ENCODE results near the gene HACD2. TPM values are rescaled to one million over a fixed set of nuclear protein-coding genes. Genes with fewer than 3 reads are reported as not detected.

The HACD2 gene
- total and polyA plus RNA-seq, 7 donors = 3.7 to 7.9 (median 5.7) TPM

- no peak for ATAC-seq
- no peaks in the 10 kb centered on the region for H3K4me1 ChIP-seq
- no peaks in the 10 kb centered on the region for H3K9me3 ChIP-seq
- no peak for TF ChIP-seq CTCF (IDR thresholded peaks at IDR 0.05)
- no peak for DNase-seq
- H3K27ac ChIP-seq = no peak overlapping the region
- no peak overlapping the region for H3K4me3 ChIP-seq
- WGBS, 3 donors = 89 to 95% (median 93%) methylated on average over 5 of the region's 5 CpGs
- no peaks in the 10 kb centered on the region for H3K27me3 ChIP-seq (ENCODE audit: insufficient read depth in 3 of 3, low read length in 2 of 3)
- intact Hi-C loops (cut with DNase I) = no loop called here
- no peaks in the 10 kb centered on the region for H3K36me3 ChIP-seq (ENCODE audit: insufficient read depth in 1 of 2, low read depth in 1 of 2)
Observed at GRCh38 chr3:123536153-123536895, 48.5 kb downstream of the HACD2 start.

- no peak for DNase-seq
- intact Hi-C loops (cut with DNase I) = no loop called here
- H3K27ac ChIP-seq = no peak overlapping the region
- H3K36me3 ChIP-seq (ENCODE audit: insufficient read depth in 1 of 2, low read depth in 1 of 2) = no peaks in the 10 kb centered on the region
- no peaks in the 10 kb centered on the region for H3K4me1 ChIP-seq
- ATAC-seq = no peak
- TF ChIP-seq CTCF (IDR thresholded peaks at IDR 0.05) = no peak
- H3K27me3 ChIP-seq (ENCODE audit: insufficient read depth in 3 of 3, low read length in 2 of 3) = no peaks in the 10 kb centered on the region
- no peaks in the 10 kb centered on the region for H3K9me3 ChIP-seq
- 95 to 98% (median 96%) methylated on average over 1 of the region's 1 CpG for WGBS, 3 donors
- no peak overlapping the region for H3K4me3 ChIP-seq
Observed at GRCh38 chr3:123535580-123535979, 49.3 kb downstream of the HACD2 start.

- no peak for TF ChIP-seq CTCF (IDR thresholded peaks at IDR 0.05)
- no peak overlapping the region for H3K27ac ChIP-seq
- ATAC-seq (no peak), DNase-seq (no peak)
- H3K27me3 ChIP-seq (ENCODE audit: insufficient read depth in 3 of 3, low read length in 2 of 3) = no peaks in the 10 kb centered on the region
- no peaks in the 10 kb centered on the region for H3K4me1 ChIP-seq
- intact Hi-C loops (cut with DNase I) = no loop called here
- no peak overlapping the region for H3K4me3 ChIP-seq
- H3K9me3 ChIP-seq = no peaks in the 10 kb centered on the region
- whole genome bisulfite sequencing, 3 donors = 93 to 97% (median 96%) methylated on average over 4 of the region's 4 CpGs
- H3K36me3 ChIP-seq (ENCODE audit: insufficient read depth in 1 of 2, low read depth in 1 of 2) = no peaks in the 10 kb centered on the region
Observed at GRCh38 chr3:123534264-123534663, 50.6 kb downstream of the HACD2 start.

GRCh38 chr3:123533554-123534159 is 51.2 kb downstream of the HACD2 start:
- intact Hi-C loops (cut with DNase I) = no loop called here
- TF ChIP-seq CTCF (IDR thresholded peaks at IDR 0.05) = no peak
- H3K27me3 ChIP-seq (ENCODE audit: insufficient read depth in 3 of 3, low read length in 2 of 3) = no peaks in the 10 kb centered on the region

More at GRCh38 chr3:123533554-123534159, 51.2 kb downstream of the HACD2 start:
- Histone ChIP-seq H3K27ac (no peak overlapping the region), H3K9me3 (no peaks in the 10 kb centered on the region), H3K4me3 (no peak overlapping the region), H3K4me1 (no peaks in the 10 kb centered on the region), H3K36me3 (ENCODE audit: insufficient read depth in 1 of 2, low read depth in 1 of 2) (no peaks in the 10 kb centered on the region)
- ATAC-seq = no peak
- no peak for DNase-seq
- WGBS, 3 donors = 89 to 92% (median 90%) methylated on average over 2 of the region's 2 CpGs

Data from psoas muscle (tissue), 8 donors.